ENCODE results near the gene NAP1L4. TPM values are rescaled to one million over a fixed set of nuclear protein-coding genes. Genes with fewer than 3 reads are reported as not detected.

Gene NAP1L4
- total and polyA plus RNA-seq, 2 of the 4 experiments (the other 2 are of a cell fraction): 71.5 to 80.7 TPM

DNA sequence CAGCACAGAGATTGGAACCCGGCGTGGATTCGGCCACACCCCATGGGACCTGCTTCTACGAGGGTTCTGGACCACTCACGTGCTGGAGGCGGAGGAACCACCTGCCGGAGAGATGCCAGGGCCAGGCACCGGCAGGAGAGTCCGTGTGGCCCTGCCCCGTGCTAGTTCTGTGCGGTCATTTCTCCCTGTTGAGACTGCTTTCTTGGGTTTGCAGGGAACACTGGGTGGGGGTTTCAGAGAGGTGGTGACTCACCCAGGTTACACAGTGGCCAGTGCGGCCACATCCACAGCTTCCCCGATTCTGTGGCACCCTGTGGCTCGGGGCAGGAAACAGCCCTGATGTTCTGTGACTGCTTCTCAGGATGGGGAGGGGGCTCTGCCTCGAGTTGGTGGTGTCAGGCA lies 59.3 kb downstream of the NAP1L4 start:
- no TSS peak for BruUV-seq (replicated peaks)
- POLR2A ChIA-PET (ENCODE audit: unreplicated experiment): interaction anchor here (0.6 kb wide), 1 partner anchor 32 kb away, joined by 3 read pairs; no protein-coding TSS in a partner anchor
- dilution Hi-C loops (cut with HindIII; ENCODE audit: low sequenced_read_pairs, unreplicated experiment): no loop called here

More for the DNA sequence above, 59.3 kb downstream of the NAP1L4 start:
- Histone ChIP-seq H2AFZ (replicated peaks; ENCODE audit: low read length, poor library complexity) (no peak overlapping the region), H3K56ac (ENCODE audit: extremely low read depth, insufficient read depth, low read length) (no peak overlapping the region), H3K4me1 (ENCODE audit: control insufficient read depth, insufficient read depth, low read length) (peaks cover 12% of the 10 kb centered on the region), H3K4ac (ENCODE audit: low read depth, low read length) (peak overlapping the region; percentile 36; the same call in 1 of the 2 replicates), H4K8ac (ENCODE audit: low read depth in 2 of 2, low read length in 2 of 2) (peak overlapping the region; percentile 20 to 65; a peak in 1 of 4 replicates), H3K27ac (ENCODE audit: insufficient read depth, low read length) (no peak overlapping the region; the same call in 1 of the 2 replicates), H4K5ac (ENCODE audit: low read depth, low read length) (no peak overlapping the region; the same call in 1 of the 2 replicates), H3K9me1 (ENCODE audit: insufficient read depth, low read length) (no peaks in the 10 kb centered on the region), H4K91ac (ENCODE audit: insufficient read depth, low read depth, low read length) (no peak overlapping the region), H2BK5ac (ENCODE audit: low read depth, low read length, poor library complexity, severe bottlenecking) (peak overlapping the region; percentile 36), H3K14ac (replicated peaks; ENCODE audit: low read depth, low read length) (no peak overlapping the region), H3K18ac (ENCODE audit: low read depth, low read length) (no peak overlapping the region), H3K23ac (ENCODE audit: low read depth, low read length) (no peak overlapping the region), H3K4me2 (ENCODE audit: low read depth, low read length) (no peak overlapping the region), H3K9ac (ENCODE audit: low read depth, low read length) (no peak overlapping the region), H2AK9ac (replicated peaks; ENCODE audit: low read depth, low read length, poor library complexity) (peak overlapping the region; percentile 12), H3K79me1 (ENCODE audit: low read depth in 1 of 2, low read length in 2 of 2) (peaks cover 3 to 11% of the 10 kb centered on the region in 2 experiments; a peak in 2 of 4 replicates), H3K27me3 (ENCODE audit: control insufficient read depth, insufficient read depth, low read length) (no peaks in the 10 kb centered on the region), H2AK5ac (ENCODE audit: low read depth, low read length) (peak overlapping the region; percentile 76), H2BK120ac (ENCODE audit: low read depth, low read length) (peak overlapping the region; percentile 46; the same call in 1 of the 2 replicates), H3K4me3 (ENCODE audit: insufficient read depth, low read depth, low read length) (no peak overlapping the region), H2BK20ac (ENCODE audit: low read depth, low read length) (peak overlapping the region; percentile 20; the same call in 1 of the 2 replicates), H2BK15ac (ENCODE audit: low read depth, low read length) (no peak overlapping the region; the same call in 2 of the 3 replicates), H3K36me3 (ENCODE audit: control insufficient read depth, insufficient read depth, low read length) (no peaks in the 10 kb centered on the region), H4K20me1 (ENCODE audit: insufficient read depth, low read length) (peaks cover 7% of the 10 kb centered on the region), H3K9me3 (ENCODE audit: control insufficient read depth, insufficient read depth, low read length) (peaks cover 5% of the 10 kb centered on the region)
- ATAC-seq (ENCODE audit: low read depth): no peak
- CTCF ChIA-PET: interaction anchor here (1.2 kb wide), 1 partner anchor 88 kb away, joined by 3 read pairs; no protein-coding TSS in a partner anchor
- intact Hi-C loops (cut with micrococcal nuclease): no loop called here
- in situ Hi-C loops (cut with MboI; ENCODE audit: low sequenced_read_pairs): no loop called here
- peak; percentile 46 for DNase-seq
- 76% methylated on average over 9 of the region's 15 CpGs; no CpG with 5 or more reads in 1 of the 2 experiments for WGBS, 2 experiments (ENCODE audit: extremely low coverage in 2 of 2, insufficient read length in 1 of 2)
- TF ChIP-seq MAFK (IDR thresholded peaks at IDR 0.05; ENCODE audit: low read depth, low read length): no peak
- no peak for TF ChIP-seq BHLHE40 (IDR thresholded peaks at IDR 0.05; ENCODE audit: low read depth, low read length)
- TF ChIP-seq, protein P1, sequence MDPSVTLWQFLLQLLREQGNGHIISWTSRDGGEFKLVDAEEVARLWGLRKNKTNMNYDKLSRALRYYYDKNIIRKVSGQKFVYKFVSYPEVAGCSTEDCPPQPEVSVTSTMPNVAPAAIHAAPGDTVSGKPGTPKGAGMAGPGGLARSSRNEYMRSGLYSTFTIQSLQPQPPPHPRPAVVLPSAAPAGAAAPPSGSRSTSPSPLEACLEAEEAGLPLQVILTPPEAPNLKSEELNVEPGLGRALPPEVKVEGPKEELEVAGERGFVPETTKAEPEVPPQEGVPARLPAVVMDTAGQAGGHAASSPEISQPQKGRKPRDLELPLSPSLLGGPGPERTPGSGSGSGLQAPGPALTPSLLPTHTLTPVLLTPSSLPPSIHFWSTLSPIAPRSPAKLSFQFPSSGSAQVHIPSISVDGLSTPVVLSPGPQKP (IDR thresholded peaks at IDR 0.05; ENCODE audit: borderline replicate concordance, low read depth, low read length): no peak
- no peak for TF ChIP-seq NFE2L2 (IDR thresholded peaks at IDR 0.05; ENCODE audit: low read depth, low read length)
- TF ChIP-seq CHD1 (IDR thresholded peaks at IDR 0.05; ENCODE audit: low read depth, low read length): no peak
- no peak for TF ChIP-seq MXI1 (IDR thresholded peaks at IDR 0.05; ENCODE audit: borderline replicate concordance, low read depth, low read length)
- TF ChIP-seq, protein P2, sequence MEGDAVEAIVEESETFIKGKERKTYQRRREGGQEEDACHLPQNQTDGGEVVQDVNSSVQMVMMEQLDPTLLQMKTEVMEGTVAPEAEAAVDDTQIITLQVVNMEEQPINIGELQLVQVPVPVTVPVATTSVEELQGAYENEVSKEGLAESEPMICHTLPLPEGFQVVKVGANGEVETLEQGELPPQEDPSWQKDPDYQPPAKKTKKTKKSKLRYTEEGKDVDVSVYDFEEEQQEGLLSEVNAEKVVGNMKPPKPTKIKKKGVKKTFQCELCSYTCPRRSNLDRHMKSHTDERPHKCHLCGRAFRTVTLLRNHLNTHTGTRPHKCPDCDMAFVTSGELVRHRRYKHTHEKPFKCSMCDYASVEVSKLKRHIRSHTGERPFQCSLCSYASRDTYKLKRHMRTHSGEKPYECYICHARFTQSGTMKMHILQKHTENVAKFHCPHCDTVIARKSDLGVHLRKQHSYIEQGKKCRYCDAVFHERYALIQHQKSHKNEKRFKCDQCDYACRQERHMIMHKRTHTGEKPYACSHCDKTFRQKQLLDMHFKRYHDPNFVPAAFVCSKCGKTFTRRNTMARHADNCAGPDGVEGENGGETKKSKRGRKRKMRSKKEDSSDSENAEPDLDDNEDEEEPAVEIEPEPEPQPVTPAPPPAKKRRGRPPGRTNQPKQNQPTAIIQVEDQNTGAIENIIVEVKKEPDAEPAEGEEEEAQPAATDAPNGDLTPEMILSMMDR (conservative IDR thresholded peaks at IDR 0.05; ENCODE audit: low read depth, low read length): no peak

Data from IMR-90 (cell line).